ENCODE data around the gene PLAC9.

DNA sequence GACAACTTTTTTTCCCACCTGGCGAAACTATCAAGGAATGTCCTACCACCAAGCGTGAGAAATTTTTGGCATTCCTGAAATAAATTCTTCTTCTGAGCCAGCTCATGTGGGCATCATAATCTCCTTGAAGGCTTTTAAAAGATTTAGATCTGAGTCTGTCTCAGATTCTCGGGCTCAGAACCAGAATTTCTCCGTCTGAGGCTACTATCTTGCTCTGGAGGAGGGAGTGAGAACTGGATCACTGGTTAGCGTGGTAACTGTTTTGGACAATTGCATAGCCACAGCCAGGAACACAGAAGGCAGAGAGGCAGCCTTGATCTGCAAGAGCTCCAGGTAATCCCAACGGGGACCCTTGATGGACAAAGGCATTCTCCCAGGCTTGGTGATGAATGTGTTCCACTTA, 1.0 kb upstream of the PLAC9 start:
- no peak for TF ChIP-seq POLR2A (IDR thresholded peaks at IDR 0.05)
- TF ChIP-seq, protein P1, sequence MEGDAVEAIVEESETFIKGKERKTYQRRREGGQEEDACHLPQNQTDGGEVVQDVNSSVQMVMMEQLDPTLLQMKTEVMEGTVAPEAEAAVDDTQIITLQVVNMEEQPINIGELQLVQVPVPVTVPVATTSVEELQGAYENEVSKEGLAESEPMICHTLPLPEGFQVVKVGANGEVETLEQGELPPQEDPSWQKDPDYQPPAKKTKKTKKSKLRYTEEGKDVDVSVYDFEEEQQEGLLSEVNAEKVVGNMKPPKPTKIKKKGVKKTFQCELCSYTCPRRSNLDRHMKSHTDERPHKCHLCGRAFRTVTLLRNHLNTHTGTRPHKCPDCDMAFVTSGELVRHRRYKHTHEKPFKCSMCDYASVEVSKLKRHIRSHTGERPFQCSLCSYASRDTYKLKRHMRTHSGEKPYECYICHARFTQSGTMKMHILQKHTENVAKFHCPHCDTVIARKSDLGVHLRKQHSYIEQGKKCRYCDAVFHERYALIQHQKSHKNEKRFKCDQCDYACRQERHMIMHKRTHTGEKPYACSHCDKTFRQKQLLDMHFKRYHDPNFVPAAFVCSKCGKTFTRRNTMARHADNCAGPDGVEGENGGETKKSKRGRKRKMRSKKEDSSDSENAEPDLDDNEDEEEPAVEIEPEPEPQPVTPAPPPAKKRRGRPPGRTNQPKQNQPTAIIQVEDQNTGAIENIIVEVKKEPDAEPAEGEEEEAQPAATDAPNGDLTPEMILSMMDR (IDR thresholded peaks at IDR 0.05), result no peak
- TF ChIP-seq EP300 (IDR thresholded peaks at IDR 0.05), result no peak
